IMR-90 (cell line): ENCODE results near the gene CRYBA1. TPM values are rescaled to one million over a fixed set of nuclear protein-coding genes. Genes with fewer than 3 reads are reported as not detected.

Experiments
- ATAC-seq: fragments of 200-7000 bp; cut with Tn5 transposase; 2 replicates; pipeline ENCODE4 v1.9.1; 2020; ENCODE audit warnings: low read depth, mild to moderate bottlenecking, moderate library complexity
- BruUV-seq: library from RNA; stranded (reverse); fragments of 400-500 nt; replicated peaks from 2 replicates; lab custom pipeline; 2021; lab: Mats Ljungman, UMichigan
- CTCF ChIA-PET: fragments of 300-600 bp; formaldehyde crosslinking; extraction: SDS; loops from one replicate; lab custom pipeline; 2021; ENCODE audit warnings: antibody characterized with exemption; lab: Yijun Ruan, JAX
- POLR2A ChIA-PET: fragments of 300-600 bp; sonication (Branson Sonifier 250); formaldehyde crosslinking; loops from one replicate; lab custom pipeline; 2022; ENCODE audit warnings: antibody characterized with exemption; ENCODE audit not compliant: unreplicated experiment; lab: Charles Lee
- DNase-seq: peaks from one replicate; pipeline ENCODE4 v3.0.0; 2013
- H2AFZ ChIP-seq: replicated peaks from 2 replicates; pipeline ENCODE3; 2013; ENCODE audit warnings: low read length, mild to moderate bottlenecking; ENCODE audit not compliant: poor library complexity
- H2AK5ac ChIP-seq: 2 replicates; pipeline ENCODE4 v1.6.1; 2013; ENCODE audit warnings: low read depth, low read length, inconsistent platforms
- H2AK9ac ChIP-seq: replicated peaks from 2 replicates; pipeline ENCODE3; 2013; ENCODE audit warnings: mild to moderate bottlenecking, low read depth, low read length, moderate library complexity; ENCODE audit not compliant: poor library complexity
- H2BK120ac ChIP-seq: 2 replicates; pipeline ENCODE4 v1.6.1; 2013; ENCODE audit warnings: low read depth, low read length, inconsistent platforms
- H2BK15ac ChIP-seq: 3 replicates; pipeline ENCODE4 v1.6.1; 2013; ENCODE audit warnings: low read depth, low read length, inconsistent platforms
- H2BK20ac ChIP-seq: 2 replicates; pipeline ENCODE4 v1.6.1; 2013; ENCODE audit warnings: low read depth, mild to moderate bottlenecking, inconsistent platforms, low read length, moderate library complexity
- H2BK5ac ChIP-seq: 2 replicates; pipeline ENCODE4 v1.6.1; 2013; ENCODE audit warnings: mild to moderate bottlenecking, low read depth, low read length, inconsistent platforms; ENCODE audit not compliant: poor library complexity, severe bottlenecking
- H3K14ac ChIP-seq: replicated peaks from 2 replicates; pipeline ENCODE4 v1.6.1; 2013; ENCODE audit warnings: low read depth, low read length, inconsistent platforms
- H3K18ac ChIP-seq: 2 replicates; pipeline ENCODE4 v1.6.1; 2013; ENCODE audit warnings: low read depth, low read length, control low read depth
- H3K23ac ChIP-seq: 2 replicates; pipeline ENCODE4 v1.6.1; 2013; ENCODE audit warnings: low read depth, low read length, inconsistent platforms
- H3K27ac ChIP-seq: 2 replicates; pipeline ENCODE4 v1.5.1; 2013; ENCODE audit warnings: mild to moderate bottlenecking, control low read depth, low read length; ENCODE audit not compliant: insufficient read depth
- H3K27me3 ChIP-seq: 2 replicates; pipeline ENCODE4 v1.6.1; 2013; ENCODE audit warnings: low read length; ENCODE audit not compliant: control insufficient read depth, insufficient read depth
- H3K36me3 ChIP-seq: 2 replicates; pipeline ENCODE4 v1.6.1; 2013; ENCODE audit warnings: low read length, mixed read lengths; ENCODE audit not compliant: control insufficient read depth, insufficient read depth
- H3K4ac ChIP-seq: 2 replicates; pipeline ENCODE4 v1.6.1; 2013; ENCODE audit warnings: low read depth, low read length, inconsistent platforms
- H3K4me1 ChIP-seq: 2 replicates; pipeline ENCODE4 v1.6.1; 2013; ENCODE audit warnings: low read length, mixed read lengths; ENCODE audit not compliant: control insufficient read depth, insufficient read depth
- H3K4me2 ChIP-seq: 2 replicates; pipeline ENCODE4 v1.6.1; 2013; ENCODE audit warnings: low read depth, mild to moderate bottlenecking, control low read depth, low read length, moderate library complexity
- H3K4me3 ChIP-seq: 2 replicates; pipeline ENCODE4 v1.5.1; 2013; ENCODE audit warnings: low read depth, mild to moderate bottlenecking, control low read depth, low read length, moderate library complexity; ENCODE audit not compliant: insufficient read depth
- H3K56ac ChIP-seq: 2 replicates; pipeline ENCODE4 v1.6.1; 2013; ENCODE audit warnings: low read length, inconsistent platforms; ENCODE audit not compliant: insufficient read depth; ENCODE audit errors: extremely low read depth
- H3K79me1 ChIP-seq, 2 experiments: 2 replicates each; pipeline ENCODE4 v1.6.1; 2013; ENCODE audit warnings: low read length in 2 of 2, inconsistent platforms in 1 of 2, low read depth in 1 of 2
- H3K9ac ChIP-seq: 2 replicates; pipeline ENCODE4 v1.6.1; 2013; ENCODE audit warnings: low read depth, low read length, control low read depth
- H3K9me1 ChIP-seq: 2 replicates; pipeline ENCODE4 v1.6.1; 2013; ENCODE audit warnings: low read length, inconsistent platforms; ENCODE audit not compliant: insufficient read depth
- H3K9me3 ChIP-seq: 2 replicates; pipeline ENCODE4 v1.6.1; 2013; ENCODE audit warnings: low read length; ENCODE audit not compliant: control insufficient read depth, insufficient read depth
- H4K20me1 ChIP-seq: 2 replicates; pipeline ENCODE4 v1.6.1; 2013; ENCODE audit warnings: low read length, inconsistent platforms; ENCODE audit not compliant: insufficient read depth
- H4K5ac ChIP-seq: 2 replicates; pipeline ENCODE4 v1.6.1; 2013; ENCODE audit warnings: mild to moderate bottlenecking, low read depth, low read length, control low read depth
- H4K8ac ChIP-seq, 2 experiments: 2 replicates each; pipeline ENCODE4 v1.6.1; 2013; ENCODE audit warnings: low read depth in 2 of 2, low read length in 2 of 2, control low read depth in 1 of 2, inconsistent platforms in 1 of 2
- H4K91ac ChIP-seq: 2 replicates; pipeline ENCODE4 v1.6.1; 2013; ENCODE audit warnings: low read depth, low read length, inconsistent platforms; ENCODE audit not compliant: insufficient read depth
- BHLHE40 ChIP-seq: fragments of 150-350 bp; IDR thresholded peaks from 2 replicates; pipeline ENCODE4 v1.6.1; 2016; ENCODE audit warnings: mild to moderate bottlenecking, low read depth, low read length
- CEBPB ChIP-seq: IDR thresholded peaks from 2 replicates; pipeline ENCODE4 v1.6.1; 2012; ENCODE audit warnings: low read depth, low read length, improper control_type of control experiment
- CHD1 ChIP-seq: IDR thresholded peaks from 2 replicates; pipeline ENCODE4 v1.6.1; 2012; ENCODE audit warnings: low read depth, low read length, improper control_type of control experiment
- CTCF ChIP-seq: conservative IDR thresholded peaks from 2 replicates; pipeline ENCODE4 v1.5.1; 2012; ENCODE audit warnings: mild to moderate bottlenecking, low read depth, low read length, improper control_type of control experiment
- ELK1 ChIP-seq: fragments of 150-350 bp; IDR thresholded peaks from 2 replicates; pipeline ENCODE4 v1.6.1; 2016; ENCODE audit warnings: low read depth, mild to moderate bottlenecking, low read length, moderate library complexity, borderline replicate concordance
- MAFK ChIP-seq: IDR thresholded peaks from 2 replicates; pipeline ENCODE4 v1.6.1; 2012; ENCODE audit warnings: low read depth, low read length, improper control_type of control experiment
- MXI1 ChIP-seq: IDR thresholded peaks from 2 replicates; pipeline ENCODE4 v1.6.1; 2012; ENCODE audit warnings: low read depth, mild to moderate bottlenecking, low read length, moderate library complexity, borderline replicate concordance
- POLR2A ChIP-seq: IDR thresholded peaks from 2 replicates; pipeline ENCODE4 v1.6.1; 2012; ENCODE audit warnings: mild to moderate bottlenecking, low read depth, low read length
- RFX5 ChIP-seq: IDR thresholded peaks from 2 replicates; pipeline ENCODE4 v1.8.0; 2012; ENCODE audit warnings: low read depth, mild to moderate bottlenecking, low read length, moderate library complexity
- USF2 ChIP-seq: fragments of 150-350 bp; IDR thresholded peaks from 2 replicates; pipeline ENCODE4 v1.6.1; 2017; ENCODE audit warnings: mild to moderate bottlenecking, antibody characterized with exemption, low read length, low read depth
- WGBS, 2 experiments: methylation state at CpG; one replicate each; pipeline versions ENCODE4 v1.1.5 to v1.1.7; 2013; ENCODE audit warnings: missing lambda C conversion rate in 2 of 2; ENCODE audit not compliant: insufficient read length in 1 of 2; ENCODE audit errors: extremely low coverage in 2 of 2; 5-methylcytosine and 5-hydroxymethylcytosine counted together
- dilution Hi-C: fragments of 300-500 bp; cut with HindIII; formaldehyde crosslinking; loops from one replicate; pipeline ENCODE4 v1.14.3; 2018; ENCODE audit warnings: low sequenced_read_pairs; ENCODE audit not compliant: unreplicated experiment
- in situ Hi-C: fragments of 300-500 bp; cut with MboI; formaldehyde crosslinking; loops from 3 replicates; pipeline ENCODE4 v1.14.3; 2019; ENCODE audit warnings: low sequenced_read_pairs, inconsistent platforms, mixed read lengths
- intact Hi-C: fragments of 100-400 bp; cut with micrococcal nuclease; formaldehyde crosslinking; loops from 2 replicates; pipeline ENCODE4 v1.10.0; 2022
- polyA plus RNA-seq, 3 experiments: library from polyadenylated mRNA; depleted of rRNA; stranded (reverse); fragments of >200 nt; gene quantifications; 2 replicates each; pipeline ENCODE4 v1.2.3, GENCODE V29; 2012; ENCODE audit warnings: low replicate concordance in 1 of 3
- total RNA-seq: library from RNA; depleted of rRNA; stranded (reverse); fragments of >200 nt; gene quantifications from 2 replicates; pipeline ENCODE4 v1.2.3, GENCODE V29; 2012

CRYBA1 gene
- total and polyA plus RNA-seq, 2 of the 4 experiments (the other 2 are of a cell fraction), result not detected

- DNase-seq (no peak), ATAC-seq (no peak)
- Histone ChIP-seq H3K4me2 (no peak overlapping the region), H3K56ac (no peak overlapping the region), H3K36me3 (no peaks in the 10 kb centered on the region), H3K18ac (no peak overlapping the region), H3K4me1 (peaks cover 7% of the 10 kb centered on the region), H2BK15ac (no peak overlapping the region), H3K27me3 (no peaks in the 10 kb centered on the region), H3K4ac (no peak overlapping the region), H2BK20ac (no peak overlapping the region), H2AFZ (no peak overlapping the region), H4K91ac (no peak overlapping the region), H4K20me1 (no peaks in the 10 kb centered on the region), H4K8ac (no peak overlapping the region), H2AK5ac (no peak overlapping the region), H3K79me1 (peaks cover 0 to 7% of the 10 kb centered on the region in 2 experiments; a peak in 3 of 4 replicates), H4K5ac (no peak overlapping the region), H3K9ac (no peak overlapping the region), H3K9me3 (peaks cover 2% of the 10 kb centered on the region; the same call in 1 of the 2 replicates), H2BK120ac (no peak overlapping the region), H3K4me3 (no peak overlapping the region), H3K9me1 (peaks cover 9% of the 10 kb centered on the region), H3K14ac (no peak overlapping the region), H2AK9ac (no peak overlapping the region), H3K23ac (no peak overlapping the region), H2BK5ac (no peak overlapping the region), H3K27ac (no peak overlapping the region)
- no CpG with 5 or more reads among the region's 1 CpG for WGBS, 2 experiments
- POLR2A ChIA-PET, result no interaction called here
- no TSS peak for BruUV-seq
- CTCF ChIA-PET, result interaction anchor here (0.6 to 1.2 kb wide), 3 partner anchors 13 to 84 kb away, joined by 3 read pairs; no protein-coding TSS in a partner anchor
- intact Hi-C loops (no loop called here), dilution Hi-C loops (no loop called here), in situ Hi-C loops (no loop called here)
- TF ChIP-seq MAFK, result no peak
- no peak for TF ChIP-seq MXI1
- TF ChIP-seq USF2, result no peak
- no peak for TF ChIP-seq RFX5
- no peak for TF ChIP-seq ELK1
- no peak for TF ChIP-seq POLR2A
- TF ChIP-seq CEBPB, result no peak
- TF ChIP-seq BHLHE40, result no peak
- TF ChIP-seq CHD1, result no peak
- no peak for TF ChIP-seq CTCF
These were observed 13.4 kb upstream of the CRYBA1 start for GRCh38 chr17:29233301-29233700.
